IPS-18a (cell line): ENCODE results near the gene TRIM54.

Source experiments
- H3K27ac ChIP-seq: one replicate; pipeline ENCODE4 v1.5.1; 2013; ENCODE audit warnings: low read length
- H3K27me3 ChIP-seq: one replicate; pipeline ENCODE4 v1.6.1; 2013; ENCODE audit warnings: mild to moderate bottlenecking, low read length; ENCODE audit not compliant: control insufficient read depth, insufficient read depth
- H3K36me3 ChIP-seq: one replicate; pipeline ENCODE4 v1.6.1; 2013; ENCODE audit warnings: low read depth, low read length; ENCODE audit not compliant: control insufficient read depth
- H3K4me1 ChIP-seq: one replicate; pipeline ENCODE4 v1.6.1; 2013; ENCODE audit warnings: low read depth, low read length; ENCODE audit not compliant: control insufficient read depth
- H3K4me3 ChIP-seq: one replicate; pipeline ENCODE4 v1.5.1; 2013; ENCODE audit warnings: low read length
- H3K9ac ChIP-seq: one replicate; pipeline ENCODE4 v1.6.1; 2013; ENCODE audit warnings: mild to moderate bottlenecking, low read length, moderate library complexity
- H3K9me3 ChIP-seq: one replicate; pipeline ENCODE4 v1.6.1; 2013; ENCODE audit warnings: low read depth, low read length; ENCODE audit not compliant: control insufficient read depth

TRIM54 gene

GRCh38 chr2:27245626-27246025 is 36.6 kb upstream of the TRIM54 start:
- no peak overlapping the region for H3K27ac ChIP-seq
- peaks cover 41% of the 10 kb centered on the region for H3K36me3 ChIP-seq
- no peaks in the 10 kb centered on the region for H3K9me3 ChIP-seq
- H3K9ac ChIP-seq: no peak overlapping the region
- H3K27me3 ChIP-seq: no peaks in the 10 kb centered on the region
- H3K4me3 ChIP-seq: no peak overlapping the region
- peaks cover 4% of the 10 kb centered on the region for H3K4me1 ChIP-seq

DNA sequence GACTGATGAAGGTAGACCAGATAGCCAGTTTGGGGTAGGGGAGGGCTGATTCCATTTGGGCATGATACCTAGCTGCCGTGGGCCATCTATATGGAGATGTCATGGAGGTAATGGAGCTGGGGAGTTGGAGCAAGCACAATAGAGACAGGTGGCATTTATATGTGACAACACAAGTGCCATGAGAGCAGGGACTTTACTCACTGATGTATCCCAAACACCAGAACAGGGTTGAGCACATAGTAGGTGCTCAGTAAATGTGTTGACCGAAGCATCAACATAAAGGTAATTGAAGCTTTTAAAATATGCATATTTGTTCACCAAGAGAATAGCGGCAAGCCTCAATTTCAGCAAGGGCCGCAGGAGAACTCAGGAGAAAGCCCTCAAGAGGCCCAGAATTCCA is 34.3 kb upstream of the TRIM54 start:
- peaks cover 4% of the 10 kb centered on the region for H3K4me1 ChIP-seq
- no peak overlapping the region for H3K27ac ChIP-seq

DNA sequence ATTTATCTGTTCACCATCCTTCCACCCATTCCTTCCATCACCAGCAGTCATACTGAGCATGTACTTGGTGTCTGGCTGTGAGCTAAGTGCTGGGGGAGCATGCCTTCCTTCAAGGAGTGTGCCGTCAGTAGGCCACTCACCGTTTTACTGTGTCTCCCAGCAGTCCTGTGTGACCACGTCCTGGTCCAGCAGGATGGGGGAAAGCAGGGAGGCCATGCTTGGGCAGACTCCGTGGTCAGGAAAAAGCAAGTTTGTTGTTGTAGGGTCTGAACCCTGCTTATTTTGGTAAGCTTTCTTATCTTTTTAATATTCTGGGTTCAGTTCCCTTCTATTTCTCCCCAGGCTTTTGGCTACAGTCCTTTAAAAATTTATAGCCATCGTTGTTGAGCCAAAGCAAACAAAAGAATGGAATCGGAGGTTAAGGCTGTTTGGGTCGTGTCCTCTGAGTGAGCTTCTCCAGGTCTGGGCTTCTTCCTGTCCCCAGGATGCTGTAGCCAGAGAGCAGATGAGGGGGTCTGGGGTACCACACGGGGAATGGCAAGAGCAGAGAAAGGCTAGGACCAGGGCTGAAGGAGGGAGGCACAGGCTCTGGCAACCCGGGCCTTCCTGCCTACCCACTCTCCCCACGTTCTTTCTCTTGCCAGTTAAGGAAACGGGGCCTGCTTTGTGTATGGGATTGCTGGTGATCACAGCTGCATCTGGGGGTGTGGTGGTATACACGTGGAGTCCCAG is 32.9 kb upstream of the TRIM54 start:
- Histone ChIP-seq H3K9ac (no peak overlapping the region), H3K27me3 (peaks cover 7% of the 10 kb centered on the region), H3K4me1 (peaks cover 4% of the 10 kb centered on the region), H3K4me3 (no peak overlapping the region), H3K9me3 (no peaks in the 10 kb centered on the region), H3K36me3 (peaks cover 4% of the 10 kb centered on the region), H3K27ac (no peak overlapping the region)

More for the DNA sequence above, 34.3 kb upstream of the TRIM54 start:
- H3K4me3 ChIP-seq: no peak overlapping the region
- H3K36me3 ChIP-seq: peaks cover 18% of the 10 kb centered on the region
- peaks cover 7% of the 10 kb centered on the region for H3K27me3 ChIP-seq
- no peak overlapping the region for H3K9ac ChIP-seq
- no peaks in the 10 kb centered on the region for H3K9me3 ChIP-seq

GRCh38 chr2:27249891-27250651 is 32.2 kb upstream of the TRIM54 start:
- H3K4me3 ChIP-seq: peak overlapping the region; percentile 35
- H3K27ac ChIP-seq: no peak overlapping the region
- H3K9ac ChIP-seq: no peak overlapping the region

GRCh38 chr2:27250652-27251379 is 31.4 kb upstream of the TRIM54 start:
- Histone ChIP-seq H3K27ac (no peak overlapping the region), H3K9me3 (no peaks in the 10 kb centered on the region), H3K9ac (no peak overlapping the region), H3K27me3 (peaks cover 7% of the 10 kb centered on the region), H3K4me1 (peaks cover 4% of the 10 kb centered on the region), H3K4me3 (peak overlapping the region; percentile 35), H3K36me3 (no peaks in the 10 kb centered on the region)

More at GRCh38 chr2:27249891-27250651, 32.2 kb upstream of the TRIM54 start:
- no peaks in the 10 kb centered on the region for H3K36me3 ChIP-seq
- no peaks in the 10 kb centered on the region for H3K9me3 ChIP-seq
- H3K27me3 ChIP-seq: peaks cover 7% of the 10 kb centered on the region
- peaks cover 4% of the 10 kb centered on the region for H3K4me1 ChIP-seq

GRCh38 chr2:27251766-27252165 is 30.5 kb upstream of the TRIM54 start:
- H3K4me3 ChIP-seq: no peak overlapping the region
- H3K4me1 ChIP-seq: peaks cover 4% of the 10 kb centered on the region
- peaks cover 7% of the 10 kb centered on the region for H3K27me3 ChIP-seq
- H3K9ac ChIP-seq: no peak overlapping the region
- no peaks in the 10 kb centered on the region for H3K9me3 ChIP-seq
- no peaks in the 10 kb centered on the region for H3K36me3 ChIP-seq
- H3K27ac ChIP-seq: no peak overlapping the region

DNA sequence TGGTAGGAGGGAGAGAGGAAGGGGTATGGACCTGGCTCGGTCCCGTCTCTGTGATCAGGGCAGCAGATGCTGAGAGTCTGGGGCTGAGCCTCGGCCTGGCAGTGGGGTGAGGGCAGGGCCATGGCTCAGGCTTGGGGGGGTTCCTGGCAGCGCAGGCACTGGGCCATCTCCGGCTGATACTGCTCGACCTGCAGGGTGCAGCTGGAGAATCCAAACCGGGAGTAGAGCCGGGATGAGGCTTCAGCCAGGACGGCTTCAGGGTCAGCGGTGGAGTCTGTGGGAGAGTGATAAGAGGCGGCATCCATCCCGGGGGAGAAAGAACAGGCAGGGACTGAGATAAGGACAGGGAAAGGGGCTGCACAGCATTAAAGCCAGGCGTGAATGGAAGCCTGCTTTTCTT is 27.0 kb upstream of the TRIM54 start:
- Histone ChIP-seq H3K36me3 (no peaks in the 10 kb centered on the region), H3K9ac (no peak overlapping the region), H3K4me3 (no peak overlapping the region), H3K9me3 (no peaks in the 10 kb centered on the region), H3K27ac (no peak overlapping the region), H3K27me3 (peaks cover 15% of the 10 kb centered on the region), H3K4me1 (peaks cover 4% of the 10 kb centered on the region)

GRCh38 chr2:27255660-27256059 is 26.6 kb upstream of the TRIM54 start:
- Histone ChIP-seq H3K4me3 (no peak overlapping the region), H3K9me3 (no peaks in the 10 kb centered on the region), H3K4me1 (no peaks in the 10 kb centered on the region), H3K27ac (no peak overlapping the region), H3K36me3 (no peaks in the 10 kb centered on the region), H3K9ac (no peak overlapping the region), H3K27me3 (peaks cover 20% of the 10 kb centered on the region)

DNA sequence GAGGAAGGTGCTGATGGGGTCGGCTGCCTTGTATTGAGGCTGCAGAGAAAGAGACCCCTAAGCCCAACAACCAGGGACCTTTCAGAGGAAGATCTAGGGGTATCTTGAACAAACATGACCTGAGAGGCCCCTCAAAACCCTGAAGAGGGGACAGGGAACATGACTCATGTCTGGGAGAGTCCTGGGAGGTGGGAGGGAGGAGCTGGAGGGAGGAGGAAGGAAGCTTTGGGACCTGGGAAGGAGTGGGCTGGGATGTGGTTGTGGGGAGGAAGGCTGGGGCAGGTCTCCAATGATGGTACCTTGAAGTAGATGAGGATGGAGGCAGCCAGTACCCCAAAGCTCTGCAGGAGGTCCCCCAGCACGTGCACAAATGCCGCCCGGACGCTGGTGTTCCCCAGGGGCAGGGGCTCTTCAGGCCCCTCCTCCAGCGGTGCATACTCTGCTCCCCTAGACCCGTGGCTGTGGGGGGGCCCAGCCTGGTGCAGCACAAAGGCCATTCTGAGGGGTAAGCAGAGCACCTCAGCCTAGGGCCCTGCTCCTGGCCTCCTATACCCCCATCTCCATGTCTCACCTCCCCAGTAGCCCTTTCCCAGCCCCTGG is 25.3 kb upstream of the TRIM54 start:
- H3K9ac ChIP-seq: no peak overlapping the region
- H3K27me3 ChIP-seq: peaks cover 26% of the 10 kb centered on the region
- H3K4me3 ChIP-seq: no peak overlapping the region
- no peaks in the 10 kb centered on the region for H3K36me3 ChIP-seq
- no peak overlapping the region for H3K27ac ChIP-seq
- H3K9me3 ChIP-seq: no peaks in the 10 kb centered on the region
- H3K4me1 ChIP-seq: peaks cover 5% of the 10 kb centered on the region

GRCh38 chr2:27258051-27258450 is 24.2 kb upstream of the TRIM54 start:
- no peaks in the 10 kb centered on the region for H3K9me3 ChIP-seq
- H3K27me3 ChIP-seq: peaks cover 37% of the 10 kb centered on the region
- peaks cover 5% of the 10 kb centered on the region for H3K4me1 ChIP-seq
- no peaks in the 10 kb centered on the region for H3K36me3 ChIP-seq
- H3K27ac ChIP-seq: no peak overlapping the region
- no peak overlapping the region for H3K9ac ChIP-seq
- no peak overlapping the region for H3K4me3 ChIP-seq

- H3K27ac ChIP-seq: no peak overlapping the region
- H3K9ac ChIP-seq: peak overlapping the region; percentile 9
- peak overlapping the region; percentile 65 for H3K4me3 ChIP-seq
- no peaks in the 10 kb centered on the region for H3K9me3 ChIP-seq
- H3K36me3 ChIP-seq: no peaks in the 10 kb centered on the region
- peaks cover 11% of the 10 kb centered on the region for H3K4me1 ChIP-seq
- peaks cover 70% of the 10 kb centered on the region for H3K27me3 ChIP-seq
Measured at GRCh38 chr2:27261241-27261925, 20.8 kb upstream of the TRIM54 start.
